H1 (cell line): Measurements from ENCODE around the gene TAS1R1. TPM values are rescaled to one million over a fixed set of nuclear protein-coding genes. Genes with fewer than 3 reads are reported as not detected.
A peak's percentile ranks its signal among the peaks of the same experiment; 100 is the strongest.

Experiments
- CTCF ChIA-PET: fragments of 300-600 bp; sonication (Branson Sonifier 250); formaldehyde crosslinking; loops from one replicate; lab custom pipeline; 2021; ENCODE audit not compliant: partially characterized antibody; lab: Charles Lee
- POLR2A ChIA-PET: fragments of 300-600 bp; sonication (Branson Sonifier 250); formaldehyde crosslinking; loops from one replicate; lab custom pipeline; 2021; ENCODE audit warnings: inconsistent platforms; ENCODE audit not compliant: partially characterized antibody; lab: Charles Lee
- DNase-seq, 2 experiments: peaks; one replicate each; pipeline versions ENCODE4 v3.0.0 to v3.0.0-alpha.2; 2010 to 2022; ENCODE audit warnings: low spot score in 2 of 2, low read depth in 1 of 2, mixed read lengths in 1 of 2
- FAIRE-seq: peaks from 2 replicates; lab custom pipeline; 2011; peaks lifted over from hg19 to GRCh38; lab: Jason Lieb, UNC
- H2AFZ ChIP-seq: 2 replicates; pipeline ENCODE4 v1.8.1; 2012; ENCODE audit warnings: low read length, inconsistent platforms
- H2AK5ac ChIP-seq: 2 replicates; pipeline ENCODE4 v1.6.1; 2013; ENCODE audit warnings: low read depth, low read length
- H2BK120ac ChIP-seq: replicated peaks from 2 replicates; pipeline ENCODE3; 2013; ENCODE audit warnings: low read depth, low read length, inconsistent platforms
- H2BK12ac ChIP-seq: 2 replicates; pipeline ENCODE4 v1.6.1; 2013; ENCODE audit warnings: low read depth, low read length
- H2BK15ac ChIP-seq: 2 replicates; pipeline ENCODE4 v1.6.1; 2013; ENCODE audit warnings: low read length
- H2BK20ac ChIP-seq: 2 replicates; pipeline ENCODE4 v1.6.1; 2013; ENCODE audit warnings: low read length
- H2BK5ac ChIP-seq: 2 replicates; pipeline ENCODE4 v1.6.1; 2013; ENCODE audit warnings: low read depth, low read length
- H3K14ac ChIP-seq: 2 replicates; pipeline ENCODE4 v1.6.1; 2013; ENCODE audit warnings: inconsistent platforms; ENCODE audit not compliant: insufficient read length
- H3K18ac ChIP-seq: 2 replicates; pipeline ENCODE4 v1.6.1; 2013; ENCODE audit warnings: low read length; ENCODE audit errors: extremely low read depth
- H3K23ac ChIP-seq: 2 replicates; pipeline ENCODE4 v1.6.1; 2013; ENCODE audit warnings: inconsistent platforms; ENCODE audit not compliant: insufficient read length
- H3K23me2 ChIP-seq: 2 replicates; pipeline ENCODE4 v1.6.1; 2013; ENCODE audit warnings: low read depth, low read length
- H3K27ac ChIP-seq: 2 replicates; pipeline ENCODE4 v1.6.1; 2011; ENCODE audit warnings: low read depth, low read length, inconsistent platforms
- H3K27me3 ChIP-seq, 4 experiments: replicated peaks in 1 of 4; 1 replicate in 1 of 4; 2 replicates in 3 of 4; pipeline versions ENCODE4 v1.6.1 to v1.8.1; 2011 to 2013; ENCODE audit warnings: low read length in 3 of 4, mild to moderate bottlenecking in 3 of 4, inconsistent platforms in 2 of 4, mixed read lengths in 2 of 4, moderate library complexity in 1 of 4; ENCODE audit not compliant: control insufficient read depth in 3 of 4, insufficient read depth in 3 of 4; ENCODE audit errors: extremely low read depth in 1 of 4
- H3K36me3 ChIP-seq, 4 experiments: 2 replicates each; pipeline versions ENCODE4 v1.6.1 to v1.8.1; 2011 to 2013; ENCODE audit warnings: mild to moderate bottlenecking in 4 of 4, low read length in 3 of 4, moderate library complexity in 2 of 4, control low read depth in 1 of 4, inconsistent platforms in 1 of 4; ENCODE audit not compliant: insufficient read depth in 4 of 4, control insufficient read depth in 2 of 4
- H3K4ac ChIP-seq: replicated peaks from 2 replicates; pipeline ENCODE3; 2013; ENCODE audit warnings: low read length, low read depth, mixed read lengths, inconsistent platforms; ENCODE audit not compliant: insufficient read length
- H3K4me1 ChIP-seq, 4 experiments: replicated peaks in 1 of 4; 1 replicate in 1 of 4; 2 replicates in 3 of 4; pipeline versions ENCODE4 v1.6.1 to v1.8.1; 2011 to 2013; ENCODE audit warnings: low read length in 3 of 4, inconsistent platforms in 2 of 4, mixed read lengths in 1 of 4; ENCODE audit not compliant: insufficient read depth in 4 of 4, control insufficient read depth in 3 of 4
- H3K4me2 ChIP-seq, 2 experiments: 2 replicates each; pipeline versions ENCODE4 v1.6.1 to v1.8.1; 2011 to 2013; ENCODE audit warnings: low read depth in 2 of 2, low read length in 2 of 2, control low read depth in 1 of 2, inconsistent platforms in 1 of 2, mild to moderate bottlenecking in 1 of 2; ENCODE audit not compliant: insufficient read depth in 1 of 2
- H3K4me3 ChIP-seq, 4 experiments: fragments of 200-600, 300-600 bp in 1 of 4; sonication (generic), shearing (Covaris generic), sonication (Bioruptor Twin) in 1 of 4; 2 replicates each; pipeline versions ENCODE4 v1.5.1 to v1.8.1; 2011 to 2016; ENCODE audit warnings: low read length in 4 of 4, low read depth in 3 of 4, control low read depth in 2 of 4, inconsistent platforms in 2 of 4, mild to moderate bottlenecking in 2 of 4, mixed read lengths in 1 of 4, moderate library complexity in 1 of 4; ENCODE audit not compliant: insufficient read depth in 2 of 4; ENCODE audit errors: extremely low read depth in 1 of 4
- H3K56ac ChIP-seq: replicated peaks from 2 replicates; pipeline ENCODE3; 2013; ENCODE audit warnings: low read depth, mild to moderate bottlenecking, mixed read lengths, low read length, inconsistent platforms; ENCODE audit not compliant: insufficient read length
- H3K79me1 ChIP-seq: 2 replicates; pipeline ENCODE4 v1.6.1; 2013; ENCODE audit warnings: low read depth, low read length, control low read depth
- H3K79me2 ChIP-seq, 2 experiments: 2 replicates each; pipeline versions ENCODE4 v1.6.1 to v1.8.1; 2012 to 2013; ENCODE audit warnings: low read length in 2 of 2, mild to moderate bottlenecking in 2 of 2, inconsistent platforms in 1 of 2; ENCODE audit not compliant: insufficient read depth in 2 of 2, control insufficient read depth in 1 of 2
- H3K9ac ChIP-seq, 4 experiments: replicated peaks in 1 of 4; 1 replicate in 1 of 4; 2 replicates in 3 of 4; pipeline versions ENCODE4 v1.6.1 to v1.8.1; 2011 to 2013; ENCODE audit warnings: low read depth in 3 of 4, low read length in 3 of 4, control low read depth in 2 of 4, mild to moderate bottlenecking in 2 of 4, moderate library complexity in 2 of 4, inconsistent platforms in 1 of 4; ENCODE audit errors: extremely low read depth in 1 of 4
- H3K9me3 ChIP-seq, 2 experiments: 2 replicates each; pipeline versions ENCODE4 v1.6.1 to v1.8.1; 2012 to 2013; ENCODE audit warnings: mild to moderate bottlenecking in 2 of 2, moderate library complexity in 2 of 2, control low read depth in 1 of 2, inconsistent platforms in 1 of 2, low read depth in 1 of 2, low read length in 1 of 2, mixed read lengths in 1 of 2; ENCODE audit not compliant: insufficient read depth in 2 of 2
- H4K20me1 ChIP-seq, 2 experiments: replicated peaks in 1 of 2; 2 replicates each; pipeline versions ENCODE3 to v1.8.1; 2011 to 2013; ENCODE audit warnings: inconsistent platforms in 2 of 2, low read length in 2 of 2, mild to moderate bottlenecking in 1 of 2; ENCODE audit not compliant: insufficient read depth in 2 of 2, control insufficient read depth in 1 of 2
- H4K5ac ChIP-seq: 2 replicates; pipeline ENCODE4 v1.6.1; 2013; ENCODE audit warnings: low read length, low read depth, mixed read lengths, inconsistent platforms; ENCODE audit not compliant: insufficient read length
- H4K8ac ChIP-seq: 2 replicates; pipeline ENCODE4 v1.8.0; 2013; ENCODE audit warnings: mild to moderate bottlenecking, moderate library complexity, low read length, inconsistent platforms; ENCODE audit not compliant: insufficient read depth; ENCODE audit errors: extremely low read depth
- H4K91ac ChIP-seq: replicated peaks from 2 replicates; pipeline ENCODE3; 2013; ENCODE audit warnings: low read length, mixed read lengths, inconsistent platforms; ENCODE audit not compliant: insufficient read length
- CBX5 ChIP-seq: fragments of 300-800, 300-1000 bp; sonication (generic); IDR thresholded peaks from 2 replicates; pipeline ENCODE4 v1.7.1; 2016; ENCODE audit warnings: antibody characterized with exemption, low read length, low read depth
- CREB1 ChIP-seq: IDR thresholded peaks from 2 replicates; pipeline ENCODE4 v1.6.1; 2012; ENCODE audit warnings: inconsistent platforms
- EGR1 ChIP-seq: IDR thresholded peaks from 2 replicates; pipeline ENCODE4 v1.6.1; 2011; ENCODE audit warnings: low read depth, low read length, borderline replicate concordance
- EZH2 ChIP-seq: fragments of 200-600 bp; sonication (generic); IDR thresholded peaks from 2 replicates; pipeline ENCODE4 v1.7.1; 2012; ENCODE audit warnings: low read depth, mild to moderate bottlenecking, moderate library complexity, low read length, inconsistent platforms; ENCODE audit not compliant: severe bottlenecking
- GTF2F1 ChIP-seq: IDR thresholded peaks from 2 replicates; pipeline ENCODE4 v1.6.1; 2012; ENCODE audit warnings: low read depth, low read length, improper control_type of control experiment, borderline replicate concordance
- JUN ChIP-seq: IDR thresholded peaks from 2 replicates; pipeline ENCODE4 v1.6.1; 2011; ENCODE audit warnings: low read depth, mild to moderate bottlenecking, improper control_type of control experiment, low read length
- MAX ChIP-seq: IDR thresholded peaks from 2 replicates; pipeline ENCODE4 v1.6.1; 2012; ENCODE audit warnings: inconsistent platforms
- POLR2A ChIP-seq, 2 experiments: IDR thresholded peaks; 1 replicate in 1 of 2; 2 replicates in 1 of 2; pipeline ENCODE4 v1.6.1; 2011; ENCODE audit warnings: low read depth in 2 of 2, low read length in 2 of 2, mild to moderate bottlenecking in 2 of 2; ENCODE audit errors: control extremely low read depth in 1 of 2
- SP1 ChIP-seq: IDR thresholded peaks from 2 replicates; pipeline ENCODE4 v1.6.1; 2011; ENCODE audit warnings: low read depth, low read length
- SP2 ChIP-seq: IDR thresholded peaks from 2 replicates; pipeline ENCODE4 v1.6.1; 2012; ENCODE audit warnings: mild to moderate bottlenecking, low read length, inconsistent platforms
- TBP ChIP-seq: IDR thresholded peaks from 2 replicates; pipeline ENCODE4 v1.6.1; 2011; ENCODE audit warnings: low read depth, low read length, improper control_type of control experiment
- TCF12 ChIP-seq: IDR thresholded peaks from 2 replicates; pipeline ENCODE4 v1.6.1; 2011; ENCODE audit warnings: low read depth, mild to moderate bottlenecking, low read length
- TEAD4 ChIP-seq: IDR thresholded peaks from 2 replicates; pipeline ENCODE4 v1.6.1; 2012; ENCODE audit warnings: low read depth, low read length, inconsistent platforms, mixed read lengths
- WGBS, 2 experiments: shearing (Covaris generic) in 1 of 2; methylation state at CpG; one replicate each; pipeline versions ENCODE4 v1.1.6 to v1.1.7; 2013 to 2015; ENCODE audit warnings: low lambda C conversion rate in 2 of 2, mixed read lengths in 2 of 2, inconsistent platforms in 1 of 2, low coverage in 1 of 2, missing lambda C conversion rate in 1 of 2; ENCODE audit not compliant: insufficient replicate concordance in 2 of 2, insufficient coverage in 1 of 2, insufficient read length in 1 of 2; ENCODE audit errors: extremely low coverage in 1 of 2, missing lambda C conversion rate in 1 of 2; 5-methylcytosine and 5-hydroxymethylcytosine counted together
- polyA plus RNA-seq, 7 experiments: library from polyadenylated mRNA; depleted of rRNA in 3 of 7; stranded (reverse) in 5 of 7; unstranded in 2 of 7; fragments of >200 nt in 5 of 7; fragments of 200-250 nt in 2 of 7; gene quantifications; 1 replicate in 5 of 7; 2 replicates in 1 of 7; 4 replicates in 1 of 7; pipeline versions ENCODE4 v1.2.1 to v1.2.3, GENCODE V29; 2011 to 2013; ENCODE audit warnings: missing spikeins in 2 of 7, mixed read lengths in 2 of 7
- total RNA-seq: library from RNA; stranded (reverse); fragmentation: NEBNext Ultra II Directional; extraction: Animal tissue kit (Norgen Biotek cat#: 25700); gene quantifications from 2 replicates; pipeline ENCODE4 v1.2.1, GENCODE V29; 2021

Gene TAS1R1
- total and polyA plus RNA-seq, 2 of the 8 experiments (the other 6 are each of a cell fraction or from before 2014, with no cell fraction given), result 0.26 TPM; not detected in 1

- Histone ChIP-seq H2BK120ac (no peak overlapping the region), H2BK12ac (0 out of 2 replicates have a peak overlapping the region, but pooled peaks have one; percentile 17), H2BK15ac (peak overlapping the region; percentile 29; the same call in 1 of the 2 replicates), H2AFZ (no peak overlapping the region), H3K4me1 (no peaks in the 10 kb centered on the region; a peak in 3 of 7 replicates), H2AK5ac (no peak overlapping the region), H3K36me3 (no peaks in the 10 kb centered on the region), H2BK5ac (no peak overlapping the region), H3K18ac (no peak overlapping the region; the same call in 1 of the 2 replicates), H3K14ac (no peak overlapping the region), H4K8ac (peak overlapping the region; percentile 25; the same call in 1 of the 2 replicates), H3K56ac (no peak overlapping the region), H3K23me2 (no peaks in the 10 kb centered on the region), H3K4me2 (no peak overlapping the region), H4K20me1 (no peaks in the 10 kb centered on the region), H3K79me2 (no peaks in the 10 kb centered on the region), H3K4me3 (no peak overlapping the region), H3K27ac (no peak overlapping the region), H2BK20ac (no peak overlapping the region), H3K4ac (no peak overlapping the region), H4K91ac (no peak overlapping the region), H3K79me1 (no peaks in the 10 kb centered on the region; the same call in 1 of the 2 replicates), H3K23ac (no peak overlapping the region), H3K9me3 (no peaks in the 10 kb centered on the region), H4K5ac (no peak overlapping the region), H3K9ac (no peak overlapping the region), H3K27me3 (no peaks in the 10 kb centered on the region)
- CTCF ChIA-PET, result interaction anchor here (0.9 to 1.3 kb wide), 6 partner anchors 10 to 89 kb away, joined by 3 to 5 read pairs (median 3); no protein-coding TSS in a partner anchor
- no peak for FAIRE-seq
- no peak for DNase-seq
- 83% methylated on average over 20 of the region's 20 CpGs; no CpG with 5 or more reads in 1 of the 2 experiments for WGBS, 2 experiments
- POLR2A ChIA-PET, result interaction anchor here (0.9 to 2.8 kb wide), 3 partner anchors 9 to 37 kb away, joined by 3 to 9 read pairs (median 3); no protein-coding TSS in a partner anchor
- TF ChIP-seq EZH2 (no peak), GTF2F1 (no peak), MAX (no peak), EGR1 (no peak), TBP (no peak), SP2 (no peak), TCF12 (no peak), JUN (no peak), POLR2A (IDR thresholded peaks at IDR 0.05; ENCODE audit: control extremely low read depth in 1 of 2, low read depth in 2 of 2, low read length in 2 of 2) (no peak), TEAD4 (no peak), SP1 (no peak), CREB1 (no peak), CBX5 (no peak)
Measured at GRCh38 chr1:6509220-6509918, 45.7 kb upstream of the TAS1R1 start.
